NCI-H1417 treated with DMSO at 0.1 percent for 48 hours (cell line): Measurements from ENCODE around the gene S1PR2.
"Not testable (repeated sequence)": the region's sequence is repeated elsewhere in the genome, so short reads cannot be mapped to it uniquely, and the experiment has no call there.

Source experiments
- DNase-seq: peaks from one replicate; lab custom pipeline; 2025; lab: John Stamatoyannopoulos, UW

S1PR2 gene

GRCh38 chr19:10224337-10224736 lies 6.8 kb downstream of the S1PR2 start:
- no peak for DNase-seq

- DNase-seq: no peak
Observed at GRCh38 chr19:10223488-10224213, 7.5 kb downstream of the S1PR2 start.

GRCh38 chr19:10222201-10222890 lies 8.8 kb downstream of the S1PR2 start:
- no peak for DNase-seq

GRCh38 chr19:10220695-10221094 lies 10.4 kb downstream of the S1PR2 start:
- no peak for DNase-seq

GRCh38 chr19:10219678-10220077 lies 11.5 kb downstream of the S1PR2 start:
- DNase-seq: no peak

- no peak for DNase-seq
Observed at GRCh38 chr19:10217085-10217484, 14.0 kb downstream of the S1PR2 start.

- DNase-seq: no peak
Observed at GRCh38 chr19:10214784-10215183, 16.3 kb downstream of the S1PR2 start.

- no peak for DNase-seq
Observed at GRCh38 chr19:10211691-10212090, 19.4 kb downstream of the S1PR2 start.

- DNase-seq: no peak
Observed at GRCh38 chr19:10211061-10211460, 20.1 kb downstream of the S1PR2 start.

GRCh38 chr19:10209315-10209714 lies 21.8 kb downstream of the S1PR2 start:
- no peak for DNase-seq

GRCh38 chr19:10207026-10207425 lies 24.1 kb downstream of the S1PR2 start:
- no peak for DNase-seq

- DNase-seq: no peak
Observed at GRCh38 chr19:10206226-10206885, 24.8 kb downstream of the S1PR2 start.

- DNase-seq: no peak
Observed at GRCh38 chr19:10205636-10206035, 25.5 kb downstream of the S1PR2 start.

- DNase-seq: no peak
Observed at GRCh38 chr19:10203686-10204085, 27.4 kb downstream of the S1PR2 start.

- no peak for DNase-seq
Observed at GRCh38 chr19:10201176-10201575, 30.0 kb downstream of the S1PR2 start.

GRCh38 chr19:10200101-10200500 lies 31.0 kb downstream of the S1PR2 start:
- DNase-seq: not testable (repeated sequence)

GRCh38 chr19:10198889-10199644 lies 32.1 kb downstream of the S1PR2 start:
- DNase-seq: not testable (repeated sequence)

GRCh38 chr19:10195199-10195519 lies 36.0 kb downstream of the S1PR2 start:
- no peak for DNase-seq

- peak; percentile 88 for DNase-seq
Observed at GRCh38 chr19:10194500-10195198, 36.5 kb downstream of the S1PR2 start, which contains the start of gene DNMT1. TSS of gene DNMT1 (minus strand) at chr19:10194953. CDS start at chr19:10194899, 54 bp downstream.

GRCh38 chr19:10193790-10194499 lies 37.2 kb downstream of the S1PR2 start:
- no peak for DNase-seq

- no peak for DNase-seq
Observed at GRCh38 chr19:10192922-10193321, 38.2 kb downstream of the S1PR2 start.
